GM12878 (cell line): ENCODE data around the gene MIGA2.

Source experiments
- GATAD2B ChIP-seq: fragments of 450-650 bp; conservative IDR thresholded peaks from 2 replicates; pipeline ENCODE4 v1.6.1; 2017; ENCODE audit warnings: low read depth, mild to moderate bottlenecking, moderate library complexity
- TAF1 ChIP-seq: IDR thresholded peaks from 2 replicates; pipeline ENCODE4 v1.6.1; 2011; ENCODE audit warnings: mild to moderate bottlenecking, low read depth, low read length, borderline replicate concordance
- ZNF274 ChIP-seq: IDR thresholded peaks from one replicate; pipeline ENCODE4 v1.8.0; 2011; ENCODE audit not compliant: insufficient read length, insufficient read depth
- ZNF384 ChIP-seq: IDR thresholded peaks from 2 replicates; pipeline ENCODE4 v1.6.1; 2012; ENCODE audit warnings: low read depth, mild to moderate bottlenecking, low read length, improper control_type of control experiment, borderline replicate concordance
- TF ChIP-seq, protein P1 (sequence below), 3 experiments: IDR thresholded peaks in 2 of 3; conservative IDR thresholded peaks in 1 of 3; 2 replicates each; pipeline ENCODE4 v1.5.1; 2011; ENCODE audit warnings: low read depth in 3 of 3, low read length in 3 of 3, mild to moderate bottlenecking in 3 of 3, control low read depth in 2 of 3, moderate library complexity in 2 of 3, inconsistent platforms in 1 of 3, mixed read lengths in 1 of 3; ENCODE audit not compliant: control insufficient read depth in 2 of 3, insufficient read depth in 1 of 3; ENCODE audit errors: extremely low read depth in 1 of 3
- TF ChIP-seq, protein P2 (sequence below): IDR thresholded peaks from 2 replicates; pipeline ENCODE4 v1.6.1; 2011; ENCODE audit warnings: mild to moderate bottlenecking, low read depth, low read length, moderate library complexity; ENCODE audit not compliant: insufficient replicate concordance
- TF ChIP-seq, protein P3 (sequence below): IDR thresholded peaks from 2 replicates; pipeline ENCODE4 v1.6.1; 2011; ENCODE audit warnings: borderline replicate concordance, low read depth, mild to moderate bottlenecking, moderate library complexity, low read length; ENCODE audit not compliant: insufficient read depth, poor library complexity, severe bottlenecking
- TF ChIP-seq, protein P4 (sequence below): fragments of 450-650 bp; IDR thresholded peaks from 2 replicates; pipeline ENCODE4 v1.6.1; 2017; ENCODE audit warnings: low read depth, mild to moderate bottlenecking, moderate library complexity

DNA sequence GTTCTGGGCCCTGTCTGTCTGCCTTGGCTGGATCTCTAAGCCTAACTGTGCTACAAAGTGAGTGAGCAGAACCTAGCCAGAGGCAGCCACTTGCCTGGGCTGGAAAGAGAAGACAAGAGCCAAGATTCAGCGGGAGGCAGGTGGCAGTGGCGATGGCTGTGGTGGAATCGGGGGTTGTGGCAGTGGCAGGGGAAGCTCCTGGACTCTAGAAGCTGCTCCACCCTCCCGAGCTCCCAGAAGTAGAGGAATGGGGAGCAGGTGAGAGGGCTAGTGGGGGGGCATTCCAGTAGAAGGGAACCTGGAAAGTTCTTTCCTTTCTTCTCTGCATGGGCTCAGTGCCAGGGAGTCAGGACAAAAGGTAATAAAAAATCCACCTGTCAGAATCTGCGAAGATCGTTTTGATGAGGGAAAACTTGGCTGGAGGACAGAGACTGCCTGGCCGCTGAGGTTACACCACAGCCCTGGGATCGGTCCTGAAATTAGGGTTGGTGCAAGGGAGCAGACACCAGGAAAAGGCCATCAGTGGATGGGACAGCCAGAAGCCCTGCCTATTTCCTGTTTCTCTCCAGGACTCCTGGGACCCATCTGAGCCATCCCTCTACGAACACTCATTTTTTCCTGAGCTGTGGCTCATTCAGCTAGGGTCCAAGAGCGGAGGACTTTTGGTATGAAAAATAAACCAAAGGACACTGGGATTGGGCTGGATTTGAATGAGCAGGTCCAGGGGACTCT lies 72.5 kb downstream of the MIGA2 start:
- TF ChIP-seq TAF1 (no peak), ZNF384 (no peak), GATAD2B (no peak), ZNF274 (no peak)
- TF ChIP-seq, protein P1, sequence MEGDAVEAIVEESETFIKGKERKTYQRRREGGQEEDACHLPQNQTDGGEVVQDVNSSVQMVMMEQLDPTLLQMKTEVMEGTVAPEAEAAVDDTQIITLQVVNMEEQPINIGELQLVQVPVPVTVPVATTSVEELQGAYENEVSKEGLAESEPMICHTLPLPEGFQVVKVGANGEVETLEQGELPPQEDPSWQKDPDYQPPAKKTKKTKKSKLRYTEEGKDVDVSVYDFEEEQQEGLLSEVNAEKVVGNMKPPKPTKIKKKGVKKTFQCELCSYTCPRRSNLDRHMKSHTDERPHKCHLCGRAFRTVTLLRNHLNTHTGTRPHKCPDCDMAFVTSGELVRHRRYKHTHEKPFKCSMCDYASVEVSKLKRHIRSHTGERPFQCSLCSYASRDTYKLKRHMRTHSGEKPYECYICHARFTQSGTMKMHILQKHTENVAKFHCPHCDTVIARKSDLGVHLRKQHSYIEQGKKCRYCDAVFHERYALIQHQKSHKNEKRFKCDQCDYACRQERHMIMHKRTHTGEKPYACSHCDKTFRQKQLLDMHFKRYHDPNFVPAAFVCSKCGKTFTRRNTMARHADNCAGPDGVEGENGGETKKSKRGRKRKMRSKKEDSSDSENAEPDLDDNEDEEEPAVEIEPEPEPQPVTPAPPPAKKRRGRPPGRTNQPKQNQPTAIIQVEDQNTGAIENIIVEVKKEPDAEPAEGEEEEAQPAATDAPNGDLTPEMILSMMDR (IDR thresholded peaks at IDR 0.05 in 2 of 3, conservative IDR thresholded peaks at IDR 0.05 in 1 of 3; ENCODE audit: control insufficient read depth in 2 of 3, extremely low read depth in 1 of 3, insufficient read depth in 1 of 3, low read depth in 3 of 3, low read length in 3 of 3), result no peak
- TF ChIP-seq, protein P2, sequence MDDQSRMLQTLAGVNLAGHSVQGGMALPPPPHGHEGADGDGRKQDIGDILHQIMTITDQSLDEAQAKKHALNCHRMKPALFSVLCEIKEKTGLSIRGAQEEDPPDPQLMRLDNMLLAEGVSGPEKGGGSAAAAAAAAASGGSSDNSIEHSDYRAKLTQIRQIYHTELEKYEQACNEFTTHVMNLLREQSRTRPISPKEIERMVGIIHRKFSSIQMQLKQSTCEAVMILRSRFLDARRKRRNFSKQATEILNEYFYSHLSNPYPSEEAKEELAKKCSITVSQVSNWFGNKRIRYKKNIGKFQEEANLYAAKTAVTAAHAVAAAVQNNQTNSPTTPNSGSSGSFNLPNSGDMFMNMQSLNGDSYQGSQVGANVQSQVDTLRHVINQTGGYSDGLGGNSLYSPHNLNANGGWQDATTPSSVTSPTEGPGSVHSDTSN, result no peak
- TF ChIP-seq, protein P3, sequence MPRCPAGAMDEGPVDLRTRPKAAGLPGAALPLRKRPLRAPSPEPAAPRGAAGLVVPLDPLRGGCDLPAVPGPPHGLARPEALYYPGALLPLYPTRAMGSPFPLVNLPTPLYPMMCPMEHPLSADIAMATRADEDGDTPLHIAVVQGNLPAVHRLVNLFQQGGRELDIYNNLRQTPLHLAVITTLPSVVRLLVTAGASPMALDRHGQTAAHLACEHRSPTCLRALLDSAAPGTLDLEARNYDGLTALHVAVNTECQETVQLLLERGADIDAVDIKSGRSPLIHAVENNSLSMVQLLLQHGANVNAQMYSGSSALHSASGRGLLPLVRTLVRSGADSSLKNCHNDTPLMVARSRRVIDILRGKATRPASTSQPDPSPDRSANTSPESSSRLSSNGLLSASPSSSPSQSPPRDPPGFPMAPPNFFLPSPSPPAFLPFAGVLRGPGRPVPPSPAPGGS, result no peak
- TF ChIP-seq, protein P4, sequence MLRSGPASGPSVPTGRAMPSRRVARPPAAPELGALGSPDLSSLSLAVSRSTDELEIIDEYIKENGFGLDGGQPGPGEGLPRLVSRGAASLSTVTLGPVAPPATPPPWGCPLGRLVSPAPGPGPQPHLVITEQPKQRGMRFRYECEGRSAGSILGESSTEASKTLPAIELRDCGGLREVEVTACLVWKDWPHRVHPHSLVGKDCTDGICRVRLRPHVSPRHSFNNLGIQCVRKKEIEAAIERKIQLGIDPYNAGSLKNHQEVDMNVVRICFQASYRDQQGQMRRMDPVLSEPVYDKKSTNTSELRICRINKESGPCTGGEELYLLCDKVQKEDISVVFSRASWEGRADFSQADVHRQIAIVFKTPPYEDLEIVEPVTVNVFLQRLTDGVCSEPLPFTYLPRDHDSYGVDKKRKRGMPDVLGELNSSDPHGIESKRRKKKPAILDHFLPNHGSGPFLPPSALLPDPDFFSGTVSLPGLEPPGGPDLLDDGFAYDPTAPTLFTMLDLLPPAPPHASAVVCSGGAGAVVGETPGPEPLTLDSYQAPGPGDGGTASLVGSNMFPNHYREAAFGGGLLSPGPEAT, result no peak
